LNCaP clone FGC (cell line): ENCODE results near the gene PTPRM.

Experiments used
- DNase-seq: peaks from one replicate; pipeline ENCODE4 v3.0.0-alpha.2; 2011; ENCODE audit warnings: low read depth
- H3K4me3 ChIP-seq: 2 replicates; pipeline ENCODE4 v1.5.1; 2011; ENCODE audit warnings: mild to moderate bottlenecking, low read depth, low read length, control low read depth
- TF ChIP-seq, protein P1 (sequence below): IDR thresholded peaks from 2 replicates; pipeline ENCODE4 v1.5.1; 2012; ENCODE audit warnings: mild to moderate bottlenecking; ENCODE audit not compliant: control insufficient read depth, insufficient read depth; ENCODE audit errors: extremely low read depth

PTPRM gene

GRCh38 chr18:7805096-7805495 lies 238.0 kb downstream of the PTPRM start:
- H3K4me3 ChIP-seq: no peak overlapping the region
- no peak for DNase-seq
- TF ChIP-seq, protein P1, sequence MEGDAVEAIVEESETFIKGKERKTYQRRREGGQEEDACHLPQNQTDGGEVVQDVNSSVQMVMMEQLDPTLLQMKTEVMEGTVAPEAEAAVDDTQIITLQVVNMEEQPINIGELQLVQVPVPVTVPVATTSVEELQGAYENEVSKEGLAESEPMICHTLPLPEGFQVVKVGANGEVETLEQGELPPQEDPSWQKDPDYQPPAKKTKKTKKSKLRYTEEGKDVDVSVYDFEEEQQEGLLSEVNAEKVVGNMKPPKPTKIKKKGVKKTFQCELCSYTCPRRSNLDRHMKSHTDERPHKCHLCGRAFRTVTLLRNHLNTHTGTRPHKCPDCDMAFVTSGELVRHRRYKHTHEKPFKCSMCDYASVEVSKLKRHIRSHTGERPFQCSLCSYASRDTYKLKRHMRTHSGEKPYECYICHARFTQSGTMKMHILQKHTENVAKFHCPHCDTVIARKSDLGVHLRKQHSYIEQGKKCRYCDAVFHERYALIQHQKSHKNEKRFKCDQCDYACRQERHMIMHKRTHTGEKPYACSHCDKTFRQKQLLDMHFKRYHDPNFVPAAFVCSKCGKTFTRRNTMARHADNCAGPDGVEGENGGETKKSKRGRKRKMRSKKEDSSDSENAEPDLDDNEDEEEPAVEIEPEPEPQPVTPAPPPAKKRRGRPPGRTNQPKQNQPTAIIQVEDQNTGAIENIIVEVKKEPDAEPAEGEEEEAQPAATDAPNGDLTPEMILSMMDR: no peak

GRCh38 chr18:7805880-7806279 lies 238.8 kb downstream of the PTPRM start:
- TF ChIP-seq, protein P1: no peak
- DNase-seq: no peak
- no peak overlapping the region for H3K4me3 ChIP-seq

DNA sequence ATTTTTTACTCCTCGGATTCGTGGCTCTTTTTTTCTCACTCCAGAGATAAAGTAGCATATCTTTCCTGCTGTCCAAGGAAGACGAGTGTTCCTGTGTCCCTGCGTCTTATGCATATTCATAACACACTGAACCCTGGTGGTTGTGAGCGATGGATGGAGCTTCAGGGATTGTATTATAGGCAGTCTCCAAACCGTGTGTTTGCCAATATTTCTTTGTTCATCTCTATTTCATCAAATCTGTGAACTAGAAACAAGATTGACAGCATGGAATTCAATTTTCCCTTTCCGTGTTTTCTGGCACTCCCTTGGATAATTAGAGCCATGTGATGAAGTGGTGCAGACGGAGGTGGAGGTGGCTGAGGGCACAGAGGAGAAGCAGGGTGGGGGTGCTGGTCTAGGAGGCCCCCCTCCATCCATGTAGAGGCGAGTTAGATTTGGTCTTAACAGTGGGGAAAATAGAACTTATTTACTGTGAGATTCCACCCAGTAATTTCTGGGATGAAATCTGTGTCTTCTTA lies 240.9 kb downstream of the PTPRM start:
- no peak for DNase-seq
- H3K4me3 ChIP-seq: no peak overlapping the region
- TF ChIP-seq, protein P1: no peak

- no peak for DNase-seq
- H3K4me3 ChIP-seq: no peak overlapping the region
- TF ChIP-seq, protein P1: no peak
Measured at GRCh38 chr18:7808992-7809391, 241.9 kb downstream of the PTPRM start.

- no peak for DNase-seq
- no peak overlapping the region for H3K4me3 ChIP-seq
- TF ChIP-seq, protein P1: no peak
Measured at GRCh38 chr18:7809455-7809854, 242.3 kb downstream of the PTPRM start.

GRCh38 chr18:7809978-7810377 lies 242.9 kb downstream of the PTPRM start:
- DNase-seq: no peak
- TF ChIP-seq, protein P1: no peak
- H3K4me3 ChIP-seq: no peak overlapping the region

DNA sequence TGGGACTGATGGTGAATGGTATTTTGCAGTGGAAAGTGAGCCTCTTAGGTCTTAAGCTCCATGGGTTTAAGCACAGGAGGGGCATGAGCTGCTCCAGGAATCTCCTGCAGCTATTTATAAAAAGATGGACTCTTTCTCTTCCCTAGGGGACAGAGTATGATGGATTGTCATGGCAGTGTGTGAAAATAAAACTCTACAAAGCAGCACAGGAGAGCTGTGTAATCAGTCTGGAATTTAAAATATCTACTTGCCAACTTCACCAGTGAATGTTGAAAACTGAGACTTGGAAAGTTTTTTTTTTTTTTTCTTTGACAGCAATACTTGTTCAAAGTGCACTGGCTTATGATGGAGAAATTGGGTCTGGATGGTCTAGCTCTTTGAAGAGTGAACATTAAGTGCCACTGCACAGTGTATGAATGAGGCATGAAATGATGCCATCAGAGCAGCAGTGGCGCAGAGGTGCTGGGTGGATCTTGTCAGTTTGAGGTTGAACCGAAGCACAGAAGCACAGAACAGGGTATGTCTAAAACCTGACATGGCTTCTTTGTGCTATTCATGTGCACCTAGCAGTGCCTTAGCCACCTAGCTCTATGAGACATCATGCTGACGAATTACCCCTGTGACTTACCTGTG lies 245.4 kb downstream of the PTPRM start:
- TF ChIP-seq, protein P1: no peak
- no peak overlapping the region for H3K4me3 ChIP-seq
- DNase-seq: no peak
